Measurements from ENCODE around the gene FLT1.

Gene FLT1

GRCh38 chr13:28337166-28338005, 157.5 kb downstream of the FLT1 start:
- Histone ChIP-seq H3K4me3 (ENCODE audit: low read length) (no peak overlapping the region), H3K9ac (ENCODE audit: low read length) (no peak overlapping the region), H3K36me3 (ENCODE audit: control insufficient read depth, insufficient read depth, low read length) (no peaks in the 10 kb centered on the region), H3K9me3 (ENCODE audit: control insufficient read depth, low read length) (no peaks in the 10 kb centered on the region), H3K27me3 (ENCODE audit: control insufficient read depth, insufficient read depth, low read length) (peaks cover 6% of the 10 kb centered on the region), H3K4me1 (ENCODE audit: control insufficient read depth, insufficient read depth, low read length) (no peaks in the 10 kb centered on the region)

DNA sequence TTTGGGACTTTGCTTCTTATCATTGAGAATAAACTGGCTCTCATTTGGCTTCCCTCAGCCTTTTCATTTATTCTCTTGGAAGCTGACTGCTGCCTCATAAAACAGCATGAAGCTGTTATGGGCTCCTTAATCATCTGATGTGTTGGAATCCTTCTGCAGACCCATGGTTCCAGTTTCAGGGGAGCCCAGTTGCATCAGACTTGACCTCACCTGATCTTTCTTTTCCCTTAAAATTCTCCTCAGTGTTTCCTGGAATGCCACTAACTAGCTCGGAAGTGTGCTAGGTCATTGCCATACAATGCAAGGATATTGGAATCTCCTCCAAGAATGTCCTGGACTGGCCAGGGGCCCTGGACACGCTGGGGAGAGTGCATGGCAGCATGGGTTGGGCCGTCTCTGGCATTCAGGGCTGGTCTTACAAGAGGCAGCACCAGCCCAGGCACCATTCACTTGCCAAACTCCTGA, 158.7 kb downstream of the FLT1 start:
- H3K36me3 ChIP-seq (ENCODE audit: control insufficient read depth, insufficient read depth, low read length) = no peaks in the 10 kb centered on the region
- H3K9me3 ChIP-seq (ENCODE audit: control insufficient read depth, low read length) = no peaks in the 10 kb centered on the region
- no peak overlapping the region for H3K4me3 ChIP-seq (ENCODE audit: low read length)
- H3K27me3 ChIP-seq (ENCODE audit: control insufficient read depth, insufficient read depth, low read length) = peaks cover 6% of the 10 kb centered on the region
- no peaks in the 10 kb centered on the region for H3K4me1 ChIP-seq (ENCODE audit: control insufficient read depth, insufficient read depth, low read length)
- no peak overlapping the region for H3K9ac ChIP-seq (ENCODE audit: low read length)

DNA sequence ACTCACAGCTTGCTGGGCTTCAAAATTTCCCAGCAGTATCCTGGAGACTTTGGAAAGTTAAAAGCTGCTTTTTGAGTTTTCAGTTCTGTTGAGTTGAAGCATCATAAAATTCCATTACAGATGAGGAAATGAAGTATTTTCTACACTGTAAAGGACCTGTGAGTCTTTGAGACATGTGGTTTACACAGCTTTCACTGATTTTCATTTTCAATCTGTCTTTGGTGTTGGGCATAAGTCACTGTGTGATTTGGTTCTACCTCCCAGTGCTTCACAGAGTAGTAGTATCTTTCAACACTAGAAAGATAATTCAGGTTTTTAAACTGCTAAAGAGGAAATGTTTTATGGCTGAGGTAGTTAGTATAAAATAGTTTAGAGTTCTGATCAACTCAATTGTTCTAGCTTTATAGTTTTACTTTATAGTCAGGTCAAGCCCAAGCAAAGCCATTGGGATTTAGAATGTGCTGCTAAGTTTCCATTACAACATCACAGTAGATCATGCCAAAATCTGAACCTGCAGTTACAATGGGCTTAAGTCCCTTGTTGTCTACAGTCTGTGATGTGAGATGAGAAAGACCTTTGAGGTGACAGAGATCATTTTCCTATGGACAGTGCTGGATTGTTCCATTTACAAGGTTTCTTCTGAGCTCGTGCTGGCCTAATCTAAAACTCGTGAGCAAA, 161.6 kb downstream of the FLT1 start:
- no peaks in the 10 kb centered on the region for H3K9me3 ChIP-seq (ENCODE audit: control insufficient read depth, low read length)
- H3K4me1 ChIP-seq (ENCODE audit: control insufficient read depth, insufficient read depth, low read length) = no peaks in the 10 kb centered on the region
- H3K27me3 ChIP-seq (ENCODE audit: control insufficient read depth, insufficient read depth, low read length) = no peaks in the 10 kb centered on the region
- no peak overlapping the region for H3K4me3 ChIP-seq (ENCODE audit: low read length)
- no peak overlapping the region for H3K9ac ChIP-seq (ENCODE audit: low read length)
- no peaks in the 10 kb centered on the region for H3K36me3 ChIP-seq (ENCODE audit: control insufficient read depth, insufficient read depth, low read length)

DNA sequence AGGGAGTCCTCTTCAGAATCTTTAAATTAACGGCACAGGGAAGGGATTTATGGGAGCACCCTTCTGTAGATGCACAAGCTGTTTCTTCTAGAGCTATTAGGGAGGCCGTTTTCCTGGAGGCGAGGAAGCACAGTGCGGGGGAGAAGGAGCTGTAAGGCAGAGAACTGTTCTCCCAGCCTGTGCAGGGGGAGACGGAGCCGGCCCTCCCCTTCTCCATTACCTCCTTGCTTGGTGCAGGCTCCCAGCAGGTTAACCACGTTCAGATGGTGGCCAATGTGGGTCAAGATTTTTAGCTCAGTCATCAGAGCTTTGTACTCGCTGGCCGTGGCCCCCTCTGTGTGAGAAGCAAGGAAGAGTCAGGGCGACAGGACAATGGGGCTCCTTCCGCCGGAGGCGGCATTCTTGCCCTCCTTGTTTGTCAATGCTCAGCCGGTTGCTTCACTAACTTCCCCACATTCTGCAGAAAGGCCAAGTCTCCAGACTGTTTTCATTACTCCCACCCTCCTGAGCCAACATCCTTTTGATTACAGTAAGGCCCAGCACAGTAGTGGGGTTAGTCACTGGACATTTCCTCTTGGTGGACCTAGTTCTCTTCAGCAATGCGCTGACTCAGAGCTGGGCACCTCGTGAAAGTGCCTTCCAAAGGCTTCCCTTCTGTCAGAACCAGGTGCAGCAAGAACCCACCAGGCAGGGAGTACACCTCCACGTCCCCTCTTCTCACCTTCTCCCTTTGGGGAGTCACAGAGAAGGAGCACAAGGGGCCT, 165.4 kb downstream of the FLT1 start:
- no peaks in the 10 kb centered on the region for H3K27me3 ChIP-seq (ENCODE audit: control insufficient read depth, insufficient read depth, low read length)
- no peaks in the 10 kb centered on the region for H3K4me1 ChIP-seq (ENCODE audit: control insufficient read depth, insufficient read depth, low read length)
- H3K9ac ChIP-seq (ENCODE audit: low read length) = no peak overlapping the region
- no peak overlapping the region for H3K4me3 ChIP-seq (ENCODE audit: low read length)
- H3K9me3 ChIP-seq (ENCODE audit: control insufficient read depth, low read length) = no peaks in the 10 kb centered on the region
- no peaks in the 10 kb centered on the region for H3K36me3 ChIP-seq (ENCODE audit: control insufficient read depth, insufficient read depth, low read length)

- no peaks in the 10 kb centered on the region for H3K27me3 ChIP-seq (ENCODE audit: control insufficient read depth, insufficient read depth, low read length)
- no peak overlapping the region for H3K4me3 ChIP-seq (ENCODE audit: low read length)
- no peaks in the 10 kb centered on the region for H3K9me3 ChIP-seq (ENCODE audit: control insufficient read depth, low read length)
- no peak overlapping the region for H3K9ac ChIP-seq (ENCODE audit: low read length)
- no peaks in the 10 kb centered on the region for H3K36me3 ChIP-seq (ENCODE audit: control insufficient read depth, insufficient read depth, low read length)
- no peaks in the 10 kb centered on the region for H3K4me1 ChIP-seq (ENCODE audit: control insufficient read depth, insufficient read depth, low read length)
These were observed 166.7 kb downstream of the FLT1 start for GRCh38 chr13:28328271-28328607.

- Histone ChIP-seq H3K4me1 (ENCODE audit: control insufficient read depth, insufficient read depth, low read length) (no peaks in the 10 kb centered on the region), H3K27me3 (ENCODE audit: control insufficient read depth, insufficient read depth, low read length) (no peaks in the 10 kb centered on the region), H3K9me3 (ENCODE audit: control insufficient read depth, low read length) (no peaks in the 10 kb centered on the region), H3K36me3 (ENCODE audit: control insufficient read depth, insufficient read depth, low read length) (no peaks in the 10 kb centered on the region), H3K9ac (ENCODE audit: low read length) (no peak overlapping the region), H3K4me3 (ENCODE audit: low read length) (no peak overlapping the region)
These were observed 167.3 kb downstream of the FLT1 start for GRCh38 chr13:28327373-28328270.

- no peak overlapping the region for H3K9ac ChIP-seq (ENCODE audit: low read length)
- H3K36me3 ChIP-seq (ENCODE audit: control insufficient read depth, insufficient read depth, low read length) = no peaks in the 10 kb centered on the region
- H3K9me3 ChIP-seq (ENCODE audit: control insufficient read depth, low read length) = no peaks in the 10 kb centered on the region
- no peaks in the 10 kb centered on the region for H3K27me3 ChIP-seq (ENCODE audit: control insufficient read depth, insufficient read depth, low read length)
- no peak overlapping the region for H3K4me3 ChIP-seq (ENCODE audit: low read length)
- H3K4me1 ChIP-seq (ENCODE audit: control insufficient read depth, insufficient read depth, low read length) = no peaks in the 10 kb centered on the region
These were observed 168.9 kb downstream of the FLT1 start for GRCh38 chr13:28326056-28326455.

DNA sequence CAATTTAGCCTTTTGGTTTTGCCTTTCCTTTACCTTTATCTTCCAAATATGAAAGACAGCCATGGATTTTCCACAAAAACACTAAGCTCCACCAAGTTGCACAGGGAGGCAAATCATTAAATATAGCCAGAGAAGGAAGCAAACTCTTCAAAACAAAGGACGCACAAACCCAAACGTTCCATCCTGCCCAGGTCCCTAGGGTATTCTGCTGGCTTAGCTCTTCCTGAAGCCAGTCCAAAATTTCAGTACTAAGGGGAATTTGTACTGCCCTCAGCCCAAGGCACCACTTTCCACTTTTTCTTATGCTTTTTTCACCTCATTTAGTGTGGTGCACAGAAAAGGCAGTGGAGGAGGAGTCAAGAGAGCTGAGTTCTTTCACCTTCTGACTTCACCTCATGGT, 169.9 kb downstream of the FLT1 start:
- H3K4me1 ChIP-seq (ENCODE audit: control insufficient read depth, insufficient read depth, low read length) = no peaks in the 10 kb centered on the region
- no peak overlapping the region for H3K9ac ChIP-seq (ENCODE audit: low read length)
- no peaks in the 10 kb centered on the region for H3K36me3 ChIP-seq (ENCODE audit: control insufficient read depth, insufficient read depth, low read length)
- H3K27me3 ChIP-seq (ENCODE audit: control insufficient read depth, insufficient read depth, low read length) = no peaks in the 10 kb centered on the region
- H3K4me3 ChIP-seq (ENCODE audit: low read length) = no peak overlapping the region
- no peaks in the 10 kb centered on the region for H3K9me3 ChIP-seq (ENCODE audit: control insufficient read depth, low read length)

DNA sequence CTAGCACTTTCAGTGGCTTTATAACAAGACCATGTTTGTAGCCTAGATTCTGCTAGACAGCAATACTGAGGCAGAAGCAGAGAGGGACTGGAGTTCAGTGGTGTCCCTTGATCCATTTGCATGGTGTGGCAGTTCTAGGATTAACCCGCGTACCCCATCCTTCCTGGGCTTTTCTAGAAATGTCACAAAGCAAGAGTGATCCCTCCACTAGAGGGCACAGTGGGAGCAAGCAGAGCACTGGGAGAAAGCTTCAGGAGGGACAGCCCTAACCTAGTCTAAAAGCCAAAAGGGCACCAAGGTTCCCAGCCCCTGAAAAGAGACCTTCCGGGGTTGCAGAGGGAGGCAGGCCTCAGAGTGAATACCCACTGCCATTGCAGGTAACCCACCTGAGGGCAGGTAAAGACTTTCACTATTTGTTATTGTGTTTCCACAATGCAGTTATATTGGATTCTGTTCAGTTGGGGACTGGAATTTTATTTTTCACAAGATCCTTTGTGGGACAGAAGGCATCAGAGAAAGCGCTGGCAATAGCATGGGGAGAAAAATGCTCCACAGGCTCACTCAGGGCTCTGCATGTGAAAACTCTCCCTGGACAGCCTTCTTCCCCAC, 170.6 kb downstream of the FLT1 start:
- no peak overlapping the region for H3K4me3 ChIP-seq (ENCODE audit: low read length)
- no peaks in the 10 kb centered on the region for H3K36me3 ChIP-seq (ENCODE audit: control insufficient read depth, insufficient read depth, low read length)
- H3K9me3 ChIP-seq (ENCODE audit: control insufficient read depth, low read length) = no peaks in the 10 kb centered on the region
- no peaks in the 10 kb centered on the region for H3K27me3 ChIP-seq (ENCODE audit: control insufficient read depth, insufficient read depth, low read length)
- H3K4me1 ChIP-seq (ENCODE audit: control insufficient read depth, insufficient read depth, low read length) = no peaks in the 10 kb centered on the region
- H3K9ac ChIP-seq (ENCODE audit: low read length) = no peak overlapping the region

DNA sequence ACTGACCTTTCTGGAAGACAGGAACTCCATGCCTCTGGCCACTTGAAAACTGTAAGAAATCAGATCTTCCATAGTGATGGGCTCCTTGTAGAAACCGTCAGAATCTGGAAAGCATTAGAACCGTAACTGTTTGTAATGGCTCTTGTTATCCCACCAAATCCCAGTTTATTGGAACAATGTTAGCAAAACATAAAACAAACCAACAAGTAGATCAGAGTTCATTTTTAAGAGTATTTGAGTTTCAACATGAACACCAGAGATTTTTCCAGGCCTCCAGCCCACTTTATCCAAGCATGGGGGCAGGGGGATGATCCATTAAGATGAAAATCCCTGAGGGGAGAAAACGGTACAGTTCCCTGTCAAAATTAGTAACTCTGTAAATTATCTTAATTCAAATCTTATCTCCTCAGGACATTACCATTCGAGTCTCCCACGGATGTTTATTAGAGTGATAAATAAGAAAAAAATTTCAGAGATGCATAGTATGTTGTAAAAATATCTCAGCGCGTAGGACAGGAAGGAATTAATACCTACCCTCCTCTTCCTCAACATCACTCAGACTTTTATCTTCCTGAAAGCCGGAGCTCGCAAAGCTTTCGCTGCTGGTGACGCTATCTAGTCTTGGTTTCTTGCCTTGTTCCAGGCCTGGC, 172.5 kb downstream of the FLT1 start:
- Histone ChIP-seq H3K36me3 (ENCODE audit: control insufficient read depth, insufficient read depth, low read length) (no peaks in the 10 kb centered on the region), H3K9ac (ENCODE audit: low read length) (no peak overlapping the region), H3K4me3 (ENCODE audit: low read length) (no peak overlapping the region)

DNA sequence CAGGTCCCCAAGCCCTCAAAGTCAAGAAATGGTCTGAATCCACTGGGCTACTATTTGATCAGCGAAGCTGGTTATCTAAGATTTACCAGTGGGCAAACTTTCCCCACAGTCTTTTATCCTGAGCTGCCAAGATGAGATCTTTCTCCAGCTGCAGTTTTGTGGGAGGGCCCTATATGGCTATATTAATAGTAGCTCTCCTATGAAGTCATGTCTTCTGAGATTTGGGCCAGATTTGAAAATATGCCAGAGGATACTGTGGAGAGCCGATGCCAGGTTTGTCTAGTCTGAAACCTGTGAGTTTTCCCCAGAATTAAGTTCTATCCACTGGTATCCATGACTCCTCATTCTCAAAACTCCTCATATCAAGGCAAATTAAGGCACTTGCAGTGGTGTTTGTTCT, 173.2 kb downstream of the FLT1 start:
- H3K4me3 ChIP-seq (ENCODE audit: low read length) = no peak overlapping the region
- no peaks in the 10 kb centered on the region for H3K4me1 ChIP-seq (ENCODE audit: control insufficient read depth, insufficient read depth, low read length)
- H3K27me3 ChIP-seq (ENCODE audit: control insufficient read depth, insufficient read depth, low read length) = no peaks in the 10 kb centered on the region
- H3K36me3 ChIP-seq (ENCODE audit: control insufficient read depth, insufficient read depth, low read length) = no peaks in the 10 kb centered on the region
- no peaks in the 10 kb centered on the region for H3K9me3 ChIP-seq (ENCODE audit: control insufficient read depth, low read length)
- H3K9ac ChIP-seq (ENCODE audit: low read length) = no peak overlapping the region

More for the DNA sequence above, 172.5 kb downstream of the FLT1 start:
- H3K9me3 ChIP-seq (ENCODE audit: control insufficient read depth, low read length) = no peaks in the 10 kb centered on the region
- H3K4me1 ChIP-seq (ENCODE audit: control insufficient read depth, insufficient read depth, low read length) = no peaks in the 10 kb centered on the region
- H3K27me3 ChIP-seq (ENCODE audit: control insufficient read depth, insufficient read depth, low read length) = no peaks in the 10 kb centered on the region

Measured in mucosa of stomach (tissue), 1 donor.